DMS153 treated with DMSO at 0.1 percent for 48 hours (cell line): ENCODE measurements around the gene PXMP2.

ENCODE experiments used
- DNase-seq: peaks from one replicate; lab custom pipeline; 2025; ENCODE audit not compliant: unreplicated experiment; lab: John Stamatoyannopoulos, UW

PXMP2 gene

GRCh38 chr12:132720606-132721345, 33.4 kb downstream of the PXMP2 start:
- DNase-seq = no peak

- DNase-seq = no peak
Observed at GRCh38 chr12:132723015-132723763, 35.8 kb downstream of the PXMP2 start.

DNA sequence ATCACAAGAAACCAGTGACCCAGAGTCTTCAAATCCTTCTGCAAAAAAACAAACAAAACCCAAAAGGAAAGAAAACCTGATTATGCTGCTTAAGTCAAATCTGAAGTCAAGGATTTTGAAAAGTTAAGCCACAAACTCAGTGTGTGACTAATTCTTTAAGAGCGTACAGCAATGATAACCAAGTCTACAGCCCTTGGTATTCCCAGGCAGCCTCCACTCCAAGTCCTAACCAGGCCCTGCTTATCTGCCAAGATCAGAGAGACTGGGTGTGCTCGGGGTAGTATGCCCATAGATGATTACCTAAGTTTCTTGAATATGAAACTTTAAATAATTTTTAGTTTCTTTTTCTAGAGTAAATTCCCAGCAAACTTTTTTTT, 36.4 kb downstream of the PXMP2 start:
- DNase-seq = no peak

GRCh38 chr12:132724506-132725241, 37.3 kb downstream of the PXMP2 start:
- DNase-seq = no peak

DNA sequence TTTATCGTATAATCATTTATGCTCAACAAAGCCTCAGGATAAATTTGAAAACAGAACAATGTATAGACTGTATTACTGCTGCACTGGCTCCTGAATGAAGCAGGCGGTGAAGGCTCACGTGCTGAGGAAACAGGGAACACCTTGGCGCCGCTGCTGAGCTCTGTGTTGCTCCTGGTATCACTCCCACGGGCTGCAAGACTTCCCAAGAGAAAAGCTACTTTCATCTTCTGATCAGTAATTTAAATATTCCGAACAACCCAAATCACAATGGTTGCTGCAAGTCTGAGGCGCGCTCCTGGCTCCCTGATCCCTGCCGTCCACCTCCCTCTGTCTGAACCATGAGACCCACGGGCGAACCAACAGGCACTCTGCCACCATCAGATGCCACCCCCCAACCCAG, 39.0 kb downstream of the PXMP2 start:
- no peak for DNase-seq

- DNase-seq = no peak
Observed at GRCh38 chr12:132727091-132727794, 39.9 kb downstream of the PXMP2 start.

GRCh38 chr12:132728502-132728901, 41.1 kb downstream of the PXMP2 start:
- no peak for DNase-seq

DNA sequence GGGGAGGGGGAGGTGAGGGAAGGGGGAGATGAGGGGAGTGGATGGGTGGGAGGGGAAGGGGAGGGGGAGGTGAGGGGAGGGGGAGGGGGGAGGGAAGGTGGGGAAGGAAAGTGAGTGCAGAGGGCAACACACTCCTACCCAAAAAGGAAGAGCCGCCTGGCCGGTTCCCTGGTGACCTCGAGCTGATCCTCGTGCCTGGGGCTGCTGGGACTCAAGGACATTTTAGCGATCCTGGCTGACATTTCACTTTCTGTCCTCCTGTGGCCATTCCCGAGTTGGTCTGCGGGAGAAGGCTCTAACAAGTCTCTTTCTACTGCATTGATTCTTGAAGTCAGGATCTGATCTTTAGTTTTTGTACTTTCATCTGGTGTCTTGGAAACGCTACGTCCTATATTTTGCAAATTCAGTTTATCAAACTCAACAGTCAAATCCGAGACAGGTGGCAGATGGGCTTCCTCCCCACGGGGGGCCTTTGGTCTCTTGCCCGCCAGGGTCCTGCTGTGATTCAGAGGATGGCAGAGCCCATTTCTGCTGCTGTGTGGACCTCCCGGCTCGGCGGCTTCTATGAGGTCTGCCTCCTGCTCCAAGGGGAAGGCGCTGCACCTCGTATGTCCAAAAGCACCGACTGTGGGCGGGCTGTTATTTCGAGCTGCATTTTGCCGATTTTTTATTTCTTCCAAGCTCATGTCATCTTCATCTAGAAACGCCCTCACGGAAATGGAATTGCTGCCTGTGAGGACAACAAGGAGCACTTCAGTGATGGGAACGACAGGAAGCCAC, 42.3 kb downstream of the PXMP2 start:
- DNase-seq = no peak

DNA sequence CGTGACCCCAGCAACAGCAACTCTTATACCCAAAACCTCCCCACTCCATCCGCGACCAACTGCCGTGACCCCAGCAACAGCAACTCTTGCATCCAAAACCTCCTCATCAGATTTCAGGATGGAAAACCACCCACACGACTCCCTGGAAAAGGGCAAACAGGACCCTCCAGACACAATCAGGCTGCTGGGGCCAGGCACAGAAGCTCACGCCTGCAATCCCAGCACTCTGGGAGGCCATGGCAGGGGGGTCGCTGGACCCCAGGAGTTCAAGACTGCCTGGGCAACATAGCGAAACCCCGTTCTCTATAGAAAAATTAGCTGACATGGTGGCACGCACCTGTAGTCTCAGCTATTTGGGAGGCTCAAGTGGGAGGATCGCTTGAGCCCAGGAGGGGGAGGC, 43.0 kb downstream of the PXMP2 start:
- DNase-seq = no peak

- no peak for DNase-seq
Observed at GRCh38 chr12:132731574-132731973, 44.2 kb downstream of the PXMP2 start.

DNA sequence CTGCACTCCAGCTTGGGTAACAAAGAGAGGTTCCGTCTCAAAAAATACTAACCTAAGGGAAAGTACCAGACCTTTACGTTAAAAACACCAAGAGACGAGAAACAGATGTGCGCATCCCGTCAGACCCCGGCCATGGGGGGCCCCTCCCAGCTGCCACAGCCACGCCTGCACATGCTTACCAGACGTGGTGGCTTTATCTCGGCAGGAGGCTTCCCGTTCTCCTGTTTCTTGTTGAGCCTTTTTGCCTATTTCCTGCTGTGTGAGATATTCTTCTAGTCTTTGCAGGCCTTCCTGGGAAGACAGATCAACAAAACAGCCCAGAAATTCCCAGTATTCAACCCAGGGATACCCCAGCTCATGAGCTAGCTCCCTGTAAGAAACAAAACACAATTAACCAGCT, 46.8 kb downstream of the PXMP2 start:
- no peak for DNase-seq

GRCh38 chr12:132735496-132735895, 48.1 kb downstream of the PXMP2 start:
- no peak for DNase-seq

DNA sequence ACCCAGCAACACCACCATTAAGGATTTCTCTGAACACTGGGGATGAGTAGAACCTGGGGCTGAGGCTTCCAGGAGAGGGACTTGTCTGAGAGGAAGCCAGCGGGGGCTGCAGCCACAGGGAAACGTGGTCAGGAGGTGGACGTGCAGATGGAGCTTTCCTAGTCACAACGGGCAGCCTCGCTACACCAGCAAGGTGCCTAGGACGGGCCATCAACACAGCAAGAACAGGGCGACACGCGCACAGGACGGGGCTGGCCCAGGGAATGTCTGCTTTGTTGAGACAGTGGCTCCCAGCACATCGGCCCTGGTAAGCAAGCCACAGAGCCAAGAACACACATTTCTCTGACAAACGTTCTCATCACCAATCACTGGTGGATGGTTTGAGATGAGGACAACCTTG, 49.0 kb downstream of the PXMP2 start:
- no peak for DNase-seq

- no peak for DNase-seq
Observed at GRCh38 chr12:132736913-132737312, 49.5 kb downstream of the PXMP2 start.

- no peak for DNase-seq
Observed at GRCh38 chr12:132739600-132740312, 52.4 kb downstream of the PXMP2 start.

GRCh38 chr12:132740313-132740646, 52.9 kb downstream of the PXMP2 start:
- DNase-seq = no peak

GRCh38 chr12:132740652-132741051, 53.3 kb downstream of the PXMP2 start:
- DNase-seq = no peak

DNA sequence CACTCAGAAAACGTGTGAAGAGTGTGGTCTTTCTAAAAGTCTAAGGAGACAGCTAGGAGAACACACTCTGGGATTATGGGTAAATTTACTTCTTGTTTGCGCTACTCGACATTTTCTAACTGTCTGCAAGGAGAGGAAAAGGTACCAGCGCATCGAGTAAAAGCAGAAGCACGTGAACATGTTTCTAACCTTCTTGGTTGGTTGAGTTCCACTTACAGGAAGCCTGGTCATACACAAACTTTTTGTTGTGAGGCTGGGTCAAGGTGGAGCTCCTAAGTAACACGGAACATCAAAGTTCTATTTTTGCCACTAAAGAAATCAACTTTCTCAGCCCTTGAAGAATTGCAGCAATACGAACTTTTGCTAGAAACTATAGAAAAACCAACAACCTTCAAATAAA, 54.2 kb downstream of the PXMP2 start:
- no peak for DNase-seq

DNA sequence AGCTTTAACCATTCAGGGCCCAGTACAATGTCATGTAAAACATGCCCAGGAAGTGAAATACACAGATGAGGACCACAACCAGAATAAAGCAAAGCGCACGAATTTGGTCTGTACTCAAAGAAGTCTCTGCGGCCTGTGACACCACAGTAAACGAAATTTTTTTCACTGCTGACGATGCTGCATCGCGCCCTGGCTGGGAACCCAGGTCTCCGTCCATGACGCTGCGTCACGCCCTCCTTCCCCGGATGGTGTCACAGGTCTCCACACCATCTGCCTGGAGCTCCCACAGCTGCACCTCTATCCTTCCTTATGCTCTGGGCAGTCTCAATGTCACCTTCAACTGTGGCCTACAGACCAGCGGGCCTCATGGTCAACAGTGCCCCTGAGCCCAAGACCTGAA, 56.4 kb downstream of the PXMP2 start:
- DNase-seq = no peak

DNA sequence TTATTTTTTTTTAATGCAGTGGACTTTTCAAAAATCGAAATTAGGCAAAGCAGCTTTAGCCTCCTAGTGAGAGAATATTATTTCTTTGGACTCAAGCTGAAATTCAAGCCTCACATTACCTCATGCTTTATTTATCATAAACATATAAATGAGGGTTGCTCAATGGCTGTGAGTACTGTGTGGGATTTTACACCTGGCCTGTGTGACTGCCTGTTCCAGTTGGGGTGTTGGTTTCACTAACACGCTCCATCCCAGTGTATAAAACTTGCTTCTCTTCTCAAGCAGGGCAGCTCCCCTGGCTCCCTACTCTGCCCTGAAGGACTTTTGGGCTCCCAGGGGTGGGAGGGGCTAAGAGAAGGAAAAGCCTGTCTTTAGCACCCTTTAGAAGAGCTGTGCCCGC, 59.2 kb downstream of the PXMP2 start:
- DNase-seq = no peak
